DND-41 (cell line): Measurements from ENCODE around the gene KDM6A.

Experiments used
- CTCF ChIP-seq: IDR thresholded peaks from 2 replicates; pipeline ENCODE4 v1.5.1; 2012; ENCODE audit warnings: borderline replicate concordance, low read length, moderate library complexity, mild to moderate bottlenecking; ENCODE audit not compliant: poor library complexity, severe bottlenecking; ENCODE audit errors: extremely low read depth
- EZH2 ChIP-seq: IDR thresholded peaks from 3 replicates; pipeline ENCODE4 v1.6.1; 2012; ENCODE audit warnings: borderline replicate concordance, low read depth, mild to moderate bottlenecking, moderate library complexity, low read length, inconsistent platforms; ENCODE audit not compliant: severe bottlenecking

GRCh38 chrX:44958480-44958879 is 85.5 kb downstream of the KDM6A start:
- TF ChIP-seq CTCF = no peak
- TF ChIP-seq EZH2 = no peak
